Stimulated activated CD8-positive, alpha-beta memory T cell treated with anti-CD3 and anti-CD28 coated beads, Interleukin-4, amount 100 ng/mL, for 48 hours (primary cell): Measurements from ENCODE around the gene CAMK1D.

Experiments used
- DNase-seq: peaks from one replicate; pipeline ENCODE4 v3.0.0-alpha.2; 2020

Gene CAMK1D

DNA sequence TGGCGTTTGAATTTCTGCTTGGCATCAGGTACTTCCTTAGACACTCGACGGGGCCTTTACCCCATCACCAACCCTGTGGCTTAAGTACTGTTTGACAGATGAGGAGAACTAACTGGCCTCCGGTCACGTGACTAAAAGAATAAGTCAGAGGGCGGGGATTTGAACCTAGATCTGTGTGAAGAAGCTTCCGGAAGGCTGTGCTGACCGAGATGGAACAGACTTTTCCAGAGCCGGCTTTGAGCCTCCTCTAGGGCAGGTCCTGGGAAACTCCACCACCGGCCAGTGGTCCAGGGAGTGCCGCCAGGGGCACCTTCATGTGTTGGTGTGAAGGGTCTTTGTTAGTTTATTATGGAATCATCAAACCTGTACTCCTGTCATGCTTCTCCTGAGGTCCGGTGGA, 26.9 kb downstream of the CAMK1D start:
- no peak for DNase-seq

DNA sequence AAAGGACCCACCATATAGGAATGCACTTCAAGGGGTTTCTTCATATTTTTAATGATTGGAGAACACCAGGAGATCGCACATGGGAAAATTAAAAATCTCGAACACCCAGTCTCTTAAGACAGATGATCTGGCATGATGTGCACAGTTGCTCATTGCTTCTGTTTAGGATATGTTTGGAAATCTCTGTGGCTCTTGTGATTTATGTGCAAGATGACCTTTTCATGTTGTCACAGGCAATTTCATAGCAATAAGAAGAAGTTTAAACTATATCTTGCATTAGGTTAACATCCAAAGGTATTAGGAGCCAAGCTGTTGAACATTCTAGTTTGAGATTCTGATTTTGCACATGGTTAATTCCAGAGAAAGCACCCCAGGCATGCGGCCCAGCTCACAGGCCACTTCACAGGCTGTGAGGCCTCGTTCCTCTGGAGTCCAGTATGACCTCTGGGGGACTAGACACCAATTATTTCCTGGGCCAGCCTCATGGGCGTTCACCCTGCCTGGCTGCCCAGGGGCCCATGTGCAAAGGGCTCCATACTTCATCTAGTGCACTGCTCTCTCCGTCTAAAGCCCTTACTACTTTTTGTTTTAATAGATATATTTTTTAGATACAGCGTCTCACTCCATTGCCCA, 28.4 kb downstream of the CAMK1D start:
- no peak for DNase-seq

DNA sequence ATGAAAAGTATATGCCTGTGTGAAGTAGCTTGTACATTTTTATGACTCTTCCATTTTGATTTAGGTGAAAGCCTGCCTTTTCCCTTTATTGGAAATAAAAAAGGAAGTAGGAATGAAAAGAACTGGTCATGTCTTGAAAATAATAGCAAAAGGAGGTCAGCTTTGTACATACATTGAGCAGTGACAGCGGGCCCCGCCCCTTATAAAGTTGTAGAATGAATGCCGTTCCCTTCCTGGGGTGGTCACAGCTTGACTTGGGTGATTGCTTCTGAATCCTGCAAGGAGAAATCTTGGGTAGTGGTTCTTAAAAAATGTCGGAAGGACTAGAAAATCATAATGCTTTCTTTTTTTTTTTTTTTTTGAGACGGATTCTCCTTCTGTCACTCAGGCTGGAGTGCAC, 31.7 kb downstream of the CAMK1D start:
- no peak for DNase-seq

DNA sequence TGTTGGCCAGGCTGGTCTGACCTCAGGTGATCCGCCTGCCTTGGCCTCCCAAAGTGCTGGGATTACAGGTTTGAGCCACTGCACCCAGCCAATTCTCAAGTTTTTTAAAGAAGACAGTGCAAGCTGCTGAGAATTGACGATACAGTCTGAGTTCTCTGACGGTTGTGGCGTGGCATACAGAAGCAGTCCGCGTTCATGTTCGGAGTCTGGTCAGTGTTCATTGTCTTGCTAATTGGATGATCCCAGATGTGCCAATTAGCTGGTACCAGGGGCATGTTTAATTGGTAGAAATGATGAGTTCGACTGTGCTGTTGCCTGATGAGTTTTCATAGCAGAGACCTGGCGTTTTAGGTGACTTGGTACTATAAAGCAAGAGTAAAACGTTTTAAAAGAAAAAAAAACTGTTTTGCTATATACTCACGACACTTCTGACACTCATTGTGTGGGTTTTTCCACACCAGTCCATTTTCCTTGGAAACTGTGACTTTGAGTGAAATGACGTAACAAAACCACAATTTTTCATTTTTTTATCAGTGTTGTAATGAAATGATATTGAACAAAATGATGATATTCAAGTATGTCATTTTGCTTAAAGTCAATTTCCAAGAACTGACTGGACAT, 32.3 kb downstream of the CAMK1D start:
- no peak for DNase-seq

DNA sequence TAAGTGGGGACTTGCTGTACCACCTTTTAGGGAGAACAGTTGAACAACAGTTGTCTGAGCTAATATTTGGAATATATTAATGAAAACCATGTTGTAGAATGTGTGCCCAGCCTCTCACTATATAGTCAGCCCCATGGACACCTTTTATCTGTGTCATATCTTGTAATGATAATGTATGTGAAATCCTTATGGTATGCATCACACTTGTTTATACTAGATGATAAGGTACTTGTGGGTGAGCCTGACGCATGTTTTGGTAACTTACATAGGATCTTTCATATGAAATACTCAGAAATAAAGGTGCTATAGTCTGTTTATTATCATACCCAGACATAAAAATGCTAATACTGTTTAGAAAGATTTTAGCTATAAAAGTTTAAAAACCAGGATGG, 32.8 kb downstream of the CAMK1D start:
- DNase-seq = no peak

DNA sequence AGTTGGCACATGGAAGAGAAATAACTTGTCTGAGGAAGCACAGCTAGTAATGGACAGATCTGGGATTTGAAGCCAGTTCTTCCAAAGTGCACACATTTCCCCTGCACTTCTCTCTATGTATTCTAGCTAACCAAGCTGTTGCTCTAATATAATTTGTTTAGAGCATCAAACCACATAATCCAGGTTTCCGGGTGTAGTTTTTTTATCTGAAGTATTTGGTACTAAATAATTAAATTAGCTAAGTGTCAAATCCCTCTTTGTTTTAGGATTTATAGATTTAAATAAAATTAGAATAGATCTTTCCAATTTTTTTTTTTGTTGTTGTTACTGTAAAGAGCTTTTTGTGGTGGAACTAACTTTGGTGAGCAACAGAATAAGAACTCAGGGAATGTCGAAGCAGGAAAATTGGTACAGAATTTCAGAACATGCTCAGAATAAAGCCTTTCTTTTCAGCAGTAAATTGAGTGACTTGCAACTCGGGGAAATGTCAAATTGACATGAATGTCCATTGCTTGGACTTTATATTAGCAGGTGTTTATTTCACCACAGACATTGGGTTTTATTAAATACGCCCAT, 33.7 kb downstream of the CAMK1D start:
- DNase-seq = no peak

DNA sequence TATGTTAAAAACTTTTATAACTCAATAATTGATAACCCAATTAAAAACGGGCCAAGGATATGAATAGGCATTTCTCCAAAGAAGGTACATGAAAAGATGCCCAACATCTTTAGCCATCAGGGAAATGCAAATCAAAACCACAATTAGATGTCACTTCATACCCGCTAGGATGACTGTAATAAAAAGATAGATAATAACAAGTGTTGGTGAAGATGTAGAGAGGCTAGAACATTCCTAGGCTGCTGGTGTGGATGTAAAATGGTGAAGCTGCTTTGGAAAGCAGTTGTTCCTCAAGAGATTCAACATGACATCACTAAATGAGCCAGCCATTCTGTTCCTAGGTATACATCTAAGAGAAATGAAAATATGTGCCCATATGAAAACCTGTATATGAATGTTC, 35.6 kb downstream of the CAMK1D start:
- DNase-seq = no peak

DNA sequence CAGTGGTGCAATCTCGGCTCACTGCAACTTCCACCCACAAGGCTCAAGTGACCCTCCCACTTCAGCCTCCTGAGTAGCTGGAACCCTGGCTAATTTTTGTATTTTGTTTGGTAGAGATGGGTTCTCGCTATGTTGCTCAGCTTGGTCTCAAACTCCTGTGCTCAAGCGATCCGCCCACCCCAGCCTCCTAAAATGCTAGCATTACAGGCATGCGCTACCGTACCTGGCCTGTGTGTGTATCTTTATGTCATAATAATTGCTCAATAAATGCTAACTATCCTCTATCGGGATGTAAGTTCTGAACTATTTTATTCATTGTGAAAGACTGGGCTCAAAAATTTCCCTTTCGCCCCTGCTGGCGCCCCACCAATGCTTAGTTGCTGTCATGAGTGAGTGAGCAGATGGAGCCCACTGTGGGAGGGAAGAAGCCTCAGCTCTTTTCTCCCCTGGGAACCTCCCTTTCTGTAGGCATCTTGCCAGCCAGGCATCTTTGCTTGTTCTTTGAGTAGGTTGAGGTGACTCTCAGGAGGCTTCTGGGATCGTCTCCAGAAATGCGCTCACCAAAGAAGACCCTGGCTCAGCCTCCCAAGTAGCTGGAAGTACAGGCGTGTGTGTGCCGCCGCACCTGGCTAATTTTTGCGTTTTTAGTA, 38.3 kb downstream of the CAMK1D start:
- no peak for DNase-seq

DNA sequence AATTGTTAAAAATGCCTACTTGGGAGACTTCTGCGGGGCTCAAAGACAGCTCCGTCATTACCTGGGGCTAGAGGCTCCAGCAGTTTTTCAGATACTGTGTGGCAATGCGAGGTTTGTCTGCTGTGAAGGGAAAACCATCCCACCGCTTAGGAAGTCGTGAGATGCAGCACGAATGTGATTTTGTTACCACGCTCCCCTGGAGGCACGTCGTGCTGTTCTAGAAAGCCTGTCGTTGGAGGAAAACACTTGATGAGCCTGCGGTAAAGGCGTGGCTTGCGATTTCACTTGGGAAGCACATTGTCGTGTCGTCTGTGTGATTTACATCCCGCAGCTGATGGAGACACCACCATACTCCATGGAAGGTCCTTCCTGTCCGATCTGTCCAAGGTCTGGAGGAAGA, 39.3 kb downstream of the CAMK1D start:
- DNase-seq = no peak

DNA sequence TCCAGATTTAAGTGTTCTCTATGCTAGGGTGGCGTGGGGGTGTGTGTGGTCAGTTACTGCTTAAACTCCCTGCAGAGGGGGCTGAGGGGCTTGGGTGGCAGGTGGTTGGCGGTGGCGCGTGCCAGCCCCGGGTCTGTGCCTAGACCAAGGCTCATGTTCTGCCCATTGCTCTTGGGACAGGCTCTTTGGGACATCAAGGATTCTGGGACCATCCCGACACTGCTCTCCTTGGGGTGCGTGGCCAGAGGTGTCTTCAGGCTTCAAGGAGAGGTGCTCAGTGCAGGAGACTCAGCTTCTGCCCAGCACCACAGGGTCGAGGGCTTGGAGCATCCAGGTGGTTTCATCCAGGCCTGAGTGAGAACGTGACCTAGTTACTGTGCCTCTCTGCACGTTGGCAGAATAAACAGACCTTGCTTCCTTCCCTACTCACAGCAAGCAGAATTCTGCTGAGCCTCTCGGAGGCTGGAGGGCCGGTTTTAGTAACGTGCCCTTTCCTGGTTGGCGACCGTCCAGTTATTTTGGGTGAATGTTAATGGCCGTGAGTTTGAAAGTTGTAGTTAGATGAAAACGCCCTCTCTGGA, 39.9 kb downstream of the CAMK1D start:
- no peak for DNase-seq

DNA sequence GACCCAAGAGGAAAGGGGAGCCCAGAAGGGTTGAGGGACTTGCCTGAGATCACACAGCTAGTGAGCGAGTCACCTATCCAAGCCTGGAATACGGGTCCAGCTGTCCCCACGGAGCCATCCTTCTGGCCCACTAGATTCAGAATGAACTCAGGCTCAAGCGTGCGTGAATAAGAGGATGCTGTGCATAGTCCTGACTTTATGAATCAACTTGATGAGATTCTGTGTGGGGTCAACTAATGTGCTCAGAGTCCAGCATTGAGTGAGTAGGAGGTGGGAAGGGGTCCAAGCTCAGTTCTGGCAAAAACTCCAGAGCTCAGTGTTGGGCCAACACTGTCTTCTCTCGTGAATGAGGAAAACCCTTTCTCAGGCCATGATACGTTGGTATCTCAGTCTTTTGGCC, 41.4 kb downstream of the CAMK1D start:
- no peak for DNase-seq

DNA sequence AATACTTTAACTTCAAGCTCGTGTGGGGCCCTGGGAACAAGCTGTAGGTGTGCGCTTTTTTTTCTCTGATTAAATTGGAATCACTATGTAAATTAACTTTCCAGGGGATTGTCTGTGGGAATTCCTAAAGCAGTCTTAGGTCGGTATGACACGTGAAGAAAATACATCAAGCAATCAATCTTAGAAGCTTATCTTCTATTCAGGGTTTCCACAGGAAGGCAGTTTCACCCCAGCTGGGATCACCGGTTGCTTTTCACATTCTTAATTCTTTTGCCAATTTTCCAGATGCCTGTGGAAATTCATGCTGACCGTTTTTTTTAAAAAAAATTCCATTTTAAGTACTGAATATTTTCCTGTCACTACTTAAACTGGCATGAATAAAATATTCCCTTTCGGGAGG, 41.9 kb downstream of the CAMK1D start:
- no peak for DNase-seq

DNA sequence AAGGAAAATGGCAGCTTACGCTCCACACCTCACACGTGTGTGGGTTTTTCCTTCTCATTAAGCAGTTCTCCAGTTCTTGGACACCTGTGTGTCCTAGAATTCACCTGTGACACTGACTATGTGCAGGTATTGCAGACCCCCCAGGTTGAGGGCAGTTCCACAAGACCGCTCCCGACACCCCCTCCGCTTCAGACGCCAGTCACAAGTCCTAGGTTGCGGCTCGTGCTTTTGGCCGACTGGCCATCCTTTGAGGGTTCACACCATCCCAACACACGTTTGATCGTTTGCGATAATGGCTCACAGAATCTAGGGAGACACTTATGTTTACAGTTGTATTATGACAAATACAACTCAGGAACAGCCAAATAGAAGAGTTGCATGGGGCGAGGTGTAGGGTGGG, 44.5 kb downstream of the CAMK1D start:
- DNase-seq = no peak

DNA sequence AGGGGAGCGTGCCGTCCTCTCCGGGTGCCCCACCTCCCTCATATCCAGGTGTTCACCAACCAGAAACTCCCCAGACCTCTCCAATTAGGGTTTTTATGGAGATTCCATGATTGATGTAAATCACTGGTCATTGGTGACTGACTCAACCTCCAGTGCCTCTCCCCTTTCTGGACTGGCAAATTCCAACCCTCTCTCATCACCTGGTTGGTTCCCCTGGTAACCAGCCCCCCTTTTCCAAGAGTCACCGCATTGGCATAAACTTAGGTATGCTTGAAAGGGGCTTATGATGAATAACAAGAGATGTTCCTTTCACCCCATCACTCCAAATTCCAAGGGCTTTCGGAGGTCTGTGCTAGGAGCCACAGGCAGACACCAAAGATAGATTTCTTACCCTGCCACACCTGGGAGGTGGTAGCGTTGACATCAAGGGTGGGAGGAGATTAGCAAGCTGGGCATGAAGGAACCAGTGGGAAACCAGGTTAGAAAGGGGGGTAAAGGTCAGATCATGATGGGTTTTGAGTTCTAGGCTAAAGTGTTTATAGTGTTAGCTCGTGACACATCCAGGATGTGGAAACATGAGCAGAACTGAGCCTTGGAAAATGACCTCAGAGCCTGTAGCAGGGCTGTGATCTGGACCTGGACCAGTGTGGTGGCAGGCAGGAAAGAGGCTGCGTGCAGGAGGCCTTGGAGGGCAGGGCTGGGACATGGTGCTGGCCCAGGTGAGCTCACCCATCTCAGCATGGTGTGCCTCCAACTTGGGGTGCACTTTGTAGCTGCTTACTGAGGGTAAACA, 45.1 kb downstream of the CAMK1D start:
- no peak for DNase-seq

DNA sequence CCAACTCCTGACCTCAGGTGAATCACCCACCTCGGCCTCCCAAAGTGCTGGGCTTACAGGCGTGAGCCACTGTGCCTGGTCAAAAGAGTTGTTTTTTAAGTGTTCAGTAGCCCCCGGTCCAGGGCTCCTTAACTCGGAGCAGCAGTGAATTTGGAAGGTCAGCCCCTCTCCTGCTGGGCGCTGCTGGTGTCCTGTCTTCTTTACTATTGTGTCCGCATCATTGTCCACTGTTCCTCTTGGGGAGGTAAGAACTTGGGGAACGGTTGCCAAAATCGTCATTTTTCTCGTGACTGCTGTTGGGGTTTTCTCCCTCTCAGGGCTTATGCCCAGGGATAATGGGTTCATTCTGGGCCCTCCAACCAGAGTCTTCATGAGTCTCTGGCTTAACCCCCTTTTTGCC, 46.7 kb downstream of the CAMK1D start:
- DNase-seq = no peak

DNA sequence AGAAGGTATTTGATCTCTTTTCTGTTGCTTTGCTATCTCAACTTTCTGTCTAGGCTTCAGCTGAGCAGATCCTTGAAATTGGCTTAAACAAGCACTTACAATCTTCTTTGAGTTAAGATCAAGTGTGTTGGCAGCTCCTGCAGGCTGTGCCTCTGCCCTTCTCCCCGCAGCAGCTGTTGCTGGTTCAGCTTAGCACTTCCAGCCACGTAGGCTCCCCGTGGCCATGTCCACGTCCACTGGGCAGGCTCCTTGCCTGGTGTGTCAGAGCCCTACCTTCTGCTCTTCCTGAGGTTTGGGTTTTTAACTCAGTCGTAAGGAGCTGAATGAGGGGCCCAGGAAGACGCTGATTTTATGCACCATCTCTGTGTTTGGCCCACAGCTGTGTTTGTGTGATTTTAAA, 47.2 kb downstream of the CAMK1D start:
- no peak for DNase-seq

DNA sequence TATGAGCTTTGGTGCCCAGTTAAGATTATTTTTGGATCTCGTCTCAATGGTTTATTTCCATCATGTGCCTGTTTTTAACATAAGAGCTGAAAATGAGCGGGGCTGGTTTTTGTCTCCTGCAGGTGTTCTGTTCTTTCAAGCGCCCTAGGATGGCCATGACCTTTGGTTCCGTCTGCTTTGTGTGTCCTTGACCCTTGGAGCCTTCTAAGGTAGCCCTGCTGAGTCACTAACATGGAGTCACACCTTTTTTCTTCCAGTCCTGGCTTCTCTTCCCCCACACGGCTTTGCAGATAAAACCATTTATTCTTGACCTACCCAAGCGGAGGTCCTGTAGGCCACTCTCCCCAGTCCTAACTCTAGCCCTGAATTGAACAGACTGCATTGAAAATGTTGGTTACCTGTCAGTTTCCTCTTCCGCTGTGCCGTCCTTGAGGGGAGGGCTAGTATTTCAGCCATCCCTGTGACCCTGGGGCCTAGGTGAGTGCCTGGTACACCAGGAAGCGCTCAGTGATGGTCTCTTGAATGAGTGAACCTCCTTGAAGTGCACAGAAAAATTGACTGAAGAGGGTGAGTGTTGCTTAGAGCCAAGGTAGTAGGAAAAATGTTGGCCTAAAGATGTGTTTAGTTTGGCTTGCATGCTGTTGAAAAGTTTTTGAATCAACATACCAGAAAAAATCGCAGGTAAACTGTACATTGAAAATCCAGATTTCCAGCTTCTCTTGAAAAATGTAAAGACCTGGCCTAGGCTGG, 48.0 kb downstream of the CAMK1D start:
- no peak for DNase-seq

DNA sequence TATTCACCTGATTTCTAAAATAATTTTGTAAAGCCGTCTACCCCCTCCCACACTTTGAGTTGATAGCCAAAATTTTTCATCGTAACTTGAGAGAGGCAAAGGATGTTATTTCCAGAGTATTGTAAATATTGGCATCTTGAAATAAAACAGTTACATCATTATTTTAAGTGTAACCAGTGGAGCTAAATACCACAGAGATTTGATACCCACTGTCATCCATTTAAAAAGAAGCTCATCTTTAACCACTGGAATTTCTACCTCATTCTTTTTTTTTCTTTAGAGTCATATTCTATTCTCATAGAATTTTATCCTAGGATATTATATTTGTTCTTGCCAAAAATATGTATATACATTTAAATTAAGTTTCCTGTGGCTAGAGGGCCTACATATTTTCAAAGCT, 48.6 kb downstream of the CAMK1D start:
- DNase-seq = no peak

DNA sequence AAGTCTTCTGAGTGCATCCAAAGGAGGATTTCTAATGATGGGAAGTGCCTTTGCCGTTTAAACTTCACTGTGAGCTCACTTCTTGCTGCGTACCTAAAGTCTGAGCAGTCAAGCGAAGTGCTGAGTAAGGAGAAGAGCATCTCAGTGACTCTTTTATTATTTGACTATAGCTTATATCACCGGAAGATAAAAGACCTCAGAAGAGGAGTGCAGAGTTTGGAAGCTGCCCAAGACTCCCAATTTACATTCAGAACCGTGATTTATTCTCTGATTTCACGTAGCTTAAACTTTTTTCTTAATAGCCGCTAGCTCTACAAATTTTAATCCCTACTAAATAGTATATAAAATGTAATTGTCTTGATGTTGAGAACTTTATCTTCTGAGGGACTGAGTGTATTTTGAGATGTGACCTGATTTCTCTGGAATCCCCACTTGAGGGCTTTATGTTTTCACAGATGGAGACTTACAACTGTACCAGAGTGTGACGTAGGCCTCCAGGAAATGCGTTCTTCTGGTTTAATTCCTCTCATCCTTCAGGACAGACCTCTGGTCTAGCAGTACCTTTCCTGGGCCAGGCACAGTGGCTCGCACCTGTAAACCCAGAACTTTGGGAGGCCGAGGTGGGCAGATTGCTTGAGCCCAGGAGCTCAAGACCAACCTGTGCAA, 51.1 kb downstream of the CAMK1D start:
- DNase-seq = no peak

DNA sequence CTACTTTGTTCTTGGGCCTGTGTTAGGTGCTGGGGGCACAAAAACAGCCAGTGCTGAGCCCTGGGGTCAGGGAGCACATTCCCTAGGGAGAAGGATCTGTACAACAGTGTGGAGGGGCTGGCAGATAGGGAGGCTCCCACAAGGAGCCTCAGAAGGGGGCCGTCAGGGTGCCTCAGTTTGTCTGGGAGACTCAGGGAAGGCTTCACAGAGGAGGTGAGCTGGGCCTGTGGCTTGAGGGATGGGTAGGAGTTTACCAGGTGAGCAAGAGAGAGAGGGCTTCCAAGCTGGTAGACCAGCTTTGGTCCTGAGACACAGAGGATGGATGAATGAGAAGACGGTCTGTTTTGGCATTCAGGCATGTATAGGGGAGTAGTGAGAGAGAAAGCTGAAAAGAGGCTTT, 52.1 kb downstream of the CAMK1D start:
- no peak for DNase-seq

DNA sequence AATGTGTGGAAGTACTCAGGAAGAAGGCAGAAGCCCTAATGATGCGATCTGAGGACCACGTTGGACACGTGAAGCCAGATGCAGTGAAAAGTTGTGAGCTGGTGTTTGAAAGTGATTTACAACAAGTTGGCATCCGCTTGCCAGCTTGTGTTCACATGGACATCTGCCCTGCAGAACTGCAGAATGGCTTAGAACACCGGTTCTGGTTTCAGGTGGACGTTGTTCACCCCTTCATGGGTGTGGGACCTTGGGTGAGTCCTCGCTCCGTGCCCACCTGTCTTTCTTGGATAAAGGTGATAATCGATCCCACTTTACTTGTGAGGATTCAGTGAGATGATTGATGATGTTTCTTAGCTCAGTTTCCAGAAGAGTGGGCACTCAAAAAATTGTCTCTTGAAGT, 53.8 kb downstream of the CAMK1D start:
- no peak for DNase-seq
